ACHN (cell line): ENCODE measurements around the gene SLPI.

ENCODE experiments used
- DNase-seq: peaks from one replicate; pipeline ENCODE4 v3.0.0-alpha.2; 2015
- in situ Hi-C: cut with HindIII; loops from 2 replicates; pipeline ENCODE4 v1.10.0; 2017; ENCODE audit warnings: low sequenced_read_pairs, low pct_ligation_motif_present, low pct_unique_long_range_greater_than_20kb

The SLPI gene

DNA sequence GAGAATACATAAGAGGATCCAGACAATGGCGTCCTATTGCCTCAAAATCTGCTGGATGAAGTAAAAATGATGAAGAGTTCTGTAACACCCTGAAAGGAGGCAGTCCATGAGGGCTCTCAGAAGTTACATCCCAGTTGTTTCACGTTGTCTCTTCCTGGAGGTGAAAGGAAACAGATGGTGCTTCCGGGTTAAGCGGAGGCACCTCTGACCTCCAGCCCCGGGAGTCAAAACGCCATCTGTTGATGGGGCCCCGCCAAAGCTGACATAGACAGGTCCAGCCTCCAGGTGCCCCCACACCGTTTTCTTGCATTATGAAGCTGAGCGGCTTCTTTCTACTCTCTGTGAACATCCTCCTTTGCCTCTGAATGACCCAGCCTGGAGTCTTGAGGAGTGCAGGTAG, 23.7 kb downstream of the SLPI start:
- in situ Hi-C loops = no loop called here
- DNase-seq = no peak

DNA sequence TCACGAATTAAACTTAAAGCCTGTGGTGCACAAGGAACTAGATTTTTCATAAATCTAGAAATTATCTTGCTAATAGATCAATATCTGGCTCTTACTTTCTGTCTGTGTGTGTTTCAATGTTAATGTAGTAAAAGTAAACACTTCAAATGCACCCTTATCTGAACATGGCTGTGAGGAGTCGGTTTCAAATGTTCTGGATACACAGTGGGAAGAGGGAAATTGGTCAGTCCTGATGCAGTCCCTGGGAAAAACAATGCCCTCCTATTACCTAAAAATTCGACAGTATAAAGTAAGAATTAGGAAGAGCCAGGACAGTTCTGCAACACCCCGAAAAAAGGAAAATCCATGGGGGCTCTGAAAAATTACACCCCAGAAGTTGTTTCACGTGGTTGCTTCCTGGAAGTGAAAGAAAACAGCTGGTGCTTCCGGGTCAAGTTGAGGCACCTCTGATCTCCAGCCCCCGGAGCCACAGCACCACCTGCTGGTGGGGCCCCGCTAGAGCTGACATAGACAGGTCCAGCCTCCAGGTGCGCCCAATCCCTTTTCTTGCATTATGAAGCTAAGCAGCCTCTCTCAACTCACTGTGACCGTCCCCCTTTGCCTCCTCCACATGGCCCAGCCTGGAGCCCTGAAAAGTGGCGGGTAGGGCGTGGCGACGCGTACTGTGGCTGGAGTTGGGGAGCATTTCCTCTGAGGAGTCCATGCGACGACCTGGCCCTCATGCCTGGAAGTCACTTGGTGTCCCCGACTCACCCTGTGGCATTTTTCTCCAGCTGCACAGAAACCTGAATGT, 24.9 kb downstream of the SLPI start:
- peak; percentile 12 for DNase-seq
- in situ Hi-C loops = no loop called here

DNA sequence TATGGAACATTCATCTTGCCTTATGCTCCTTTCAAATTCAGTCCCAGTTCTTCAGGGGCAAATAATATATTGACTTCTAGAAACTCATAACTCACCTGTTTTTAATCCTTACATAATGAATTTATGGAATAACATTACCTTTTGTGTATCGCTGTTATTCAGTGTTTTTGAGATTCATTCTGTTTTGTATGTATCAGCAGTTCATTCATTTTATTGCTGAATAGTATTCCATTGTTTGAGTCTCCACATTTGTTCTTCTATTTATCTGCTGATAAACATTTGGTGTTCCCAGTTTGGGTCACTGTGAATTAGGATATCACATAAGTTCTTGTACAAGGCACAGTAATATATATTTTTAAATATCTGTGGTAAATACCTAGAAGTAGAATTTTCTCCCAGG, 28.1 kb downstream of the SLPI start:
- in situ Hi-C loops = no loop called here
- DNase-seq = no peak

DNA sequence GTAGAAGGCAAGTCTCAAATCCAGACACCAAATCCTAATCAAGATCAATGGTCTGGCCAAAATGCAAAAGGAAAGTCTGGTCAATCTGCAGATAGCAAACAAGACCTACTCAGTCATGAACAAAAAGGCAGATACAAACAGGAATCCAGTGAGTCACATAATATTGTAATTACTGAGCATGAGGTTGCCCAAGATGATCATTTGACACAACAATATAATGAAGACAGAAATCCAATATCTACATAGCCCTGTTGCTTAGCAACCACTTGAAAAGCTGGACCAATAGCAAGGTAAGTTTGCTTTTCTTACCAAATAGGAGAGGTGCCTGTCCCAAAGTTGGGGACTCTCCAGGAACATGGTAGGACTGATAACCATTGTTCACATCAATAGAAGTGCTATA, 31.2 kb downstream of the SLPI start:
- DNase-seq = no peak
- in situ Hi-C loops = no loop called here

DNA sequence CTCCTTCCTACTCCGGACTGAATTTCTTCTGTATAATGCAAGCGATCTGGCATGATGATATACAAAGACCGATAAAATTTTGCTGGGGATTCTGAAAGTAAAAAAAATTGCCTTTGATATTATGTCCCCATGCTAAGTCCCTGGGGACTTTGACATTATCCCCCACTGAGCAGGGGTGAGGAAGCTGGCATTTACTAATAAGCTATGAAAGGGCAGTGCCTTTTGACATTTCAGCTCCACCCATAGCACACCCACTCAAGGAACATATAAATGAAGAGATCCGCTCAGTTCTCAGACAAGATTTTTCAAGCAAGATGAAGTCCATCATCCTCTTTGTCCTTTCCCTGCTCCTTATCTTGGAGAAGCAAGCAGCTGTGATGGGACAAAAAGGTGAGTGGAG, 33.3 kb downstream of the SLPI start, which contains the start of gene SEMG2:
Gene SEMG2, plus strand, starts transcription at position 298 of the 400 bp plus-strand sequence. Its CDS starts 17 bp downstream, at position 315.
- in situ Hi-C loops = no loop called here
- no peak for DNase-seq

DNA sequence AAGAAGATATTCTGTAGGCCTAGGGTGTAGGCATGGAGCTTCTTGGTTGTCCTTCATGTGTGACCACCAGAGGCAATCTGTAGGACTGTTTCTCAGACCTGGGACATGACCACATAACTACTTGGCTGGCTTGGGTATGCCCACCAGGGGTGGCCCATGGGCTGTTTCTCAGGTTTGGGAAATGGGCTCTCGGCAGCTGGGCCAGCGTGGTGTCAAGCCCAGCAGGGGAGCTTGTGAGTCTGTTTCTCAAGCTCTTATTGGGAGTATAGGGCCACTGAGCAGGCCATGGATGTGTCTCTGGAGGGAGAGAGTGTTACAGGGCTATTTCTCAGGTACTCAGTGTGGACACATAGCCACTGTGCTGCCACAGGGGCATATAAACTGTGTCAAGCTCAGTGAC, 35.7 kb downstream of the SLPI start:
- in situ Hi-C loops = no loop called here
- DNase-seq = no peak

DNA sequence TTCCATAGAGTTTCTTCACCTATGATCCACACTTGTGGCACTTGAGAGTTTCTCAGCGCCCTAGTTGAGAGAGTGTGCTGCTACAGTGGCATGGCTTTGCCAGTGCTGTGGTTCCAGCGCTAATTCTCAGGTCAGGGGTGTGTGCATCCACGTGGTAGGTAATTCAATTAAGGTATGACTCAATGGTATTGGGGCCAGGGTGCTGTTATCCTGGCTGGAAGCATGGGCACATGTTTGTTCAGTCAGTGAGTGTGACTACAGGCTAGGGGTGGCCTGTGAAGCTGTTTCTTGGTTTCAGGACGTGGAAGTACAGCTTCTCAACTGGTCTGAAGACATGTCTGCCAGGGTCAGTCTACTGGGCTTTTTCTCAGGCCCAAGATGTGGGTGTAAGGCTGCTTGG, 36.2 kb downstream of the SLPI start:
- in situ Hi-C loops = no loop called here
- no peak for DNase-seq

DNA sequence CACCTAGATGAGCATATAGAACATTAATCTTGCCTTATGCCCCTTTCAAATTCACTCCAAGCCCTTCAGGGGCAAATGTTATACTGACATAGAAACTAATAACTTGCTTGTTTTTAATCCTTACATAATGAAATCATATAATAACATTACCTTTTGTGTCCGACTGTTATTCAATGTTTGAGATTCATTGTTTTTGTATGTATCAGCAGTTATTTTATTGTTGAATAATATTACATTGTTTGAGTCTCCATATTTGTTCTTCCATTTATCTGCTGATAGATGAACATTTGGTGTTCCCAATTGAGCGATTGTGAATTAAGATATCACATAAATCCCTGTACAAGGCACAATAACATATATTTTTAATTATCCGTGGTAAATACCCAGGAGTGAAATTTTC, 41.5 kb downstream of the SLPI start:
- in situ Hi-C loops = no loop called here
- no peak for DNase-seq

DNA sequence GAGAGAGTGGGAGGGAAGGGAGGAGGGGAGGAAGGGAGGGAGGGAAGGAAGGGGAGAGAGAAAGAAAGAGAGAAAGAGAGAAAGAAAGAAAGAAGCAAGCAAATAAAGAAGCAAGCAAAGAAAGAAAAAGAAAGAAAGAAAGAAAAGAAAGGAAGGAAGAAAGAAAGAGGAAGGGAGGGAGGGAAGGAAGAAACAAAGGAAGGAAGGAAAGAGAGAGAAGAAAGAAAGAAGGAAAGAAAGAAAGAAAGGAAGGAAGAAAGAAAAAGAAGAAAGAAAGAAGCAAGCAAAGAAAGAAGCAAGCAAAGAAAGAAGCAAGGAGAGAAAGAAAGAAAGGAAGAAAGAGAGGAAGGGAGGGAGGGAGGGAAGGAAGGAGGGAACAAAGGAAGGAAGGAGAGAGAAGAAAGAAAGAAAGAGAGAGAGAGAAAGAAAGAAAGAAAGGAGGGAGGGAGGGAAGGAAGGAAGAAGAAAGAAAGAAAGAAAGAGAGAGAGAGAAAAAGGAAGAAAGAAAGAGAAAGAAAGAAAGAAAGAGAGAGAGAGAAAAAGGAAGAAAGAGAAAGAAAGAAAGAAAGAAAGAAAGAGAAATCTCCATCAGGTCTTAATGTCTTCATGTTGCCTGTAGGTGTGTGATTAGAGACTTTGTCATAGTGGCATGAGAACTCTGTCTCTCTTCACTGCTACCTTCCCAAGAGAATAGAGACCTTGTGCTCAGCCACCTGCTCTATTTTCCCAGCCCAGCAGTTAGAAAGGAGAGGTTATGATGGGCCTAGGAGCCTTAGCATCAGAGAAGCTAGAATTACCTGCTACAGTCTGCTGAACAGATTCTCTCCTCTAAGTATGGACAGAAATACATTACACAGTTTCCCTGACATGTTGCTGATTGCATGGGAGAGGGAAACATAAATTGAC, 42.5 kb downstream of the SLPI start:
- in situ Hi-C loops = no loop called here
- no peak for DNase-seq

DNA sequence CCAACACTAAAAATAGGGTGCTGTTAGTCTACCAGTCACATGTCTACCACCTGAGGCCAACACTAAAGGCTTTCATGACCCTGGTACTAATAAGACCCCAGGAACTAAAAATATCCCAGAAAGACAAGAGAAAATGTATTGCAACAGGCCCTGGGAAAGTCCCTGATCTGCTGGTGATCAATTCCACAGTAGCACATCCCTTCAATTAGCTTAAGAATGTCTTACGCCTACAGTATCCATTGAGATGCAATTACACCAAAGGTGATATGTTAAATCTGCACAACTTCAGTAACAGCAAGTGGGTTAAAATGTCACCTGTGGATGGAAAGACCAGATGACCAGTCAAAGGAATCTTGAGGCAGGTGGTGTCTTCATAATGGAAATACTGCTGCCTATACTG, 44.4 kb downstream of the SLPI start:
- in situ Hi-C loops = no loop called here
- no peak for DNase-seq

DNA sequence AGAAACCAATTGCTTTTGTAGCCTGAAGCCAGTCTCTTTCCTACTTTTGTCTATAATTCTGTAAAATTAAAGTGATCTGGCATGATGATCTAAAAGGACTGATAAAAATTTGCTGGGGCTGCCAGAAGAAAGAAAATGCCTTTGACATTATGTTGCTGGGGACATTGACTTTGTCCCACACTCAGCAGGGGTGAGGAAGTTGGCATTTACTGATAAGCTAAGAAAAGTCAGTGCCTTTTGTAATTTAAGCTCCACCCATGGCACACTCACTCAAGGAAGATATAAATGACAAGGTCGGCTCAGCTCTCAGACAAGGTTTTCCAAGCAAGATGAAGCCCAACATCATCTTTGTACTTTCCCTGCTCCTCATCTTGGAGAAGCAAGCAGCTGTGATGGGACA, 47.6 kb downstream of the SLPI start, which contains the start of gene SEMG1:
Gene SEMG1, plus strand, starts transcription at position 309 of the 400 bp plus-strand sequence. Its CDS starts 21 bp downstream, at position 330.
- in situ Hi-C loops = no loop called here
- DNase-seq = no peak
